Stomach (tissue), 4 donors: ENCODE measurements around the gene MPG.

Experiments used
- CTCF ChIP-seq, 7 experiments: fragments of 450-650 bp in 4 of 7; fragments of 200-600 bp in 3 of 7; sonication (generic) in 3 of 7; IDR thresholded peaks; one replicate each; pipeline ENCODE4 v1.5.1; 2016 to 2019; ENCODE audit warnings: antibody characterized with exemption in 7 of 7, control low read depth in 2 of 7, mild to moderate bottlenecking in 1 of 7
- POLR2A ChIP-seq, 4 donors: fragments of 450-650 bp; IDR thresholded peaks; one replicate each; pipeline ENCODE4 v1.6.1; 2016; ENCODE audit warnings: antibody characterized with exemption in 4 of 4, control low read depth in 2 of 4, mild to moderate bottlenecking in 1 of 4, moderate library complexity in 1 of 4

DNA sequence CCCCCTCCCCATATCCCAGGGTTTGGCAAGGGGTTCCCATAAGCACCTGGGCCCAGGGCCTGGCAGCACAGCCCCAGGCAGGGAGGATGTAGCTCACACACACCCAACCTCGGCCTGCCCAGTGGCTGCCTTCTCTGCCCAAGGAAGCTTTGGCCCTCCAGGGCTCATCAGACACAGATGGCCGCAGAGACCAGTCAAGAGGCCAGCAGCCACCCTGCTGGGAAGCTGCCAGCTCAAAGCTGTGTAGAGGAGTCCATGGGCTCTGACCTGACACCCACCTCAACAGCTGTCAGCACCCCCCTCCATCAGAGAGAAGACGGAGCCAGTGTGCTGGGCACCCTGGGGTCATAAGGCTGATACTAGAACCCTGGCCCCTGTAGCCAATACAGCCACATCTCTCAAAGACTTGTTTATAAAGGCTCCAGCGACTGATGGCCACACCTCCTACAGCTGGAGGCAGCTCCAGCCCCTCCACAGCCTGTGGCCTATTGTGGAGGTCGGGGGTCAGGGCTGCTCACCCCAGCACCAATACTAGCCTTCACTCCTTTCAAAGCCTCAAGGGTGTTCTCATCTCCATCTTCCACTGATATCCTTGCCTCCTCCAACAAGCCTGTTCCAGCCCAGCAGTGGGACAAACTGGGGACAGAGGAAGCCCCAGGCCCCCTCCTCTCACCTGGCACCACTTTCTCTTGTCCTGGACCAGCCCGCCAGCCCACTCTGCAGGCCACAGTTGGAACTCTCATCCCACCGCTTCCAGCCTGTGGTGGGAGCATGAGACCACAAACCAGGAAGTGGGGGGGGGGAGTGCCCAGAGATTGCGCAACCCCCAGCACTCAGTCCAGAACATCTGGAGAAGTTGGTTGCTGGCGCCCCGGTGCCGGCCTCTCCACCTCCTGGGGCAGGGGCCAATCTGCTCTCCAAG lies 2.2 kb upstream of the MPG start:
- TF ChIP-seq POLR2A (IDR thresholded peaks at IDR 0.05) = no peak
- TF ChIP-seq CTCF (IDR thresholded peaks at IDR 0.05) = no peak
